Hematopoietic multipotent progenitor cell treated with erythropoietin and hydrocortisone succinate and interleukin-3 and kit ligand, for 17 days (in vitro differentiated cells): ENCODE data around the gene ANKRD10.

Source experiments
- DNase-seq: peaks from one replicate; pipeline ENCODE4 v3.0.0-alpha.2; 2015; ENCODE audit warnings: low spot score

ANKRD10 gene

DNA sequence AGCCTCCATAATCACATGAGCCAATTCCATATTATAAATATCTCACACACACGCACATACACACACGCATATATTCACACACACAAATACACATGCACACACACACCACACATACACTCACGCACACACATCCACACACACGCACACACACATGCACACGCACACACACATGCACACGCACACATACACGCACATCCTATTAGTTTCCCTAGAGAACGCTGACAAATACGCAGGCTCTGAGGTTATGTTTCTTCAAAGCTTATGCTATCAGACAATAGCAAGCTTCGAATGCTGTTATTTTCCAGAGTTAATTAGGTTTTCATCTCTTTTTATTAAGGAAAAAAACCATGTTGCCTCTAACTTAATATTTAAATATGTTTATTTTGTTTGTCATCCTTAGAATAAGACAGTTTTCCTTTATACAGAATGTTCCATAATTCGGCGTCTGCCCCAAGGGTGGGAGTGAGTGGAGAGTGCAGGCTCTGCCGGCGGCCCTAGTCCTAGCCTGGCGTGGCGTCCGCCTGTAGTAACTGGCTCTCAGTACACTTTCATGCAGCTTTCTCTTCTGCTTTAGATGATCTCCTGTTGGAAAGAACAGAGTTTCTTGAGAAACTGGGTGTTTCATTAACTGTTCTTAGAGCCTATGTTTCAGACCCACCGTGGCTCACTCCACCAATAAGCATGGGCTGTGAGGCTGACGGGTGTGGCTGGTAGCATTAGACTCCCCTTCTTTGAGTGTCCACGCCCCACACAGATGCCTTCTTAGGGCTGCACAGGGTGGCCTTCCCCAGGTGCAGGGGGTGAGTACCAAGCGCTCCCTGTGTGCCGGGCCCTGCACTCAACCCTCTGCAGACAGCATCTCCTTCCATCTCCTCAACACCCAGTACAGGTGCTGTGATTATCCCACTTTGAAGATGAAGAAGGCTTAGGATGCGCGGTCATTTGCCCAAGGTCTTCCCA lies 30.4 kb upstream of the ANKRD10 start:
- DNase-seq, result no peak

DNA sequence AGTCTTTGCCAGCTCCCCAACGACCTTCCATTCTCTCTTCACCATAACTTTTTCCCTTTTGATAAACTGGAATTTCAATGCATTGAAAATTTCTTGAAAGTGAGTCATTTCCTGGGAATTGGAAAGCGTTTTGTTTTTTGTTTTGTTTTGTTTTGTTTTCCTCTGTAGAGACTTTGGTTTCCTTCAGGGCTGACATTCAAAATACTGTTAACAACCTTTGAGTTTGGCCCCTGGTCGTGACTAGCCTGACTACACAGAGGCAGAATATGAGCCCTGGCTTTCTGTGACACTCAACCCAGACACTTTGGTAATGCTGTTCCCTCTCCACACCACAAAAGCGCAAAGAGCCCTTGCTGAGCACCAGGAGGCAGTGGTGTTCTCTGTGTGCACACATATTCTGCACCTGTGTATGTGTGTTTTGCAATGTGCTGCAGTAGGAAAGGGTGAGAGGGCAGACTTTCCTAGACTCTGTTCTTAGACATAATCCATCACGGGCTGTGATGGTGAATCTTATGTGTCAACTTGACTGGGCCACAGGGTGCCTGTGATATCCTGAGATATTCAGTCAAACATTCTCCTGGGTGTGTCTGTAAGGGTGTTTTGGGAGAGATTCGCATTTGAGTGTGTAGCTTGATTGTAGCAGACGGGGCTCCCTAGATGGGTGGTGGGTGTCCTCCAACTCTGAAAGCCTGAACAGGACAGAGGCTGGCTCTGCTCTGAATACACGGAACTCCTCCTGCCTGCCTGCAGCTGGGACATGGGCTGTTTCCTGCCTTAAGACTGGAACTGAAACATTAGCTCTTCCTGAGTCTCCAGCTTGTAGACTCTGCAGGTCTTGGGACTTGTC lies 29.5 kb upstream of the ANKRD10 start:
- DNase-seq, result no peak

DNA sequence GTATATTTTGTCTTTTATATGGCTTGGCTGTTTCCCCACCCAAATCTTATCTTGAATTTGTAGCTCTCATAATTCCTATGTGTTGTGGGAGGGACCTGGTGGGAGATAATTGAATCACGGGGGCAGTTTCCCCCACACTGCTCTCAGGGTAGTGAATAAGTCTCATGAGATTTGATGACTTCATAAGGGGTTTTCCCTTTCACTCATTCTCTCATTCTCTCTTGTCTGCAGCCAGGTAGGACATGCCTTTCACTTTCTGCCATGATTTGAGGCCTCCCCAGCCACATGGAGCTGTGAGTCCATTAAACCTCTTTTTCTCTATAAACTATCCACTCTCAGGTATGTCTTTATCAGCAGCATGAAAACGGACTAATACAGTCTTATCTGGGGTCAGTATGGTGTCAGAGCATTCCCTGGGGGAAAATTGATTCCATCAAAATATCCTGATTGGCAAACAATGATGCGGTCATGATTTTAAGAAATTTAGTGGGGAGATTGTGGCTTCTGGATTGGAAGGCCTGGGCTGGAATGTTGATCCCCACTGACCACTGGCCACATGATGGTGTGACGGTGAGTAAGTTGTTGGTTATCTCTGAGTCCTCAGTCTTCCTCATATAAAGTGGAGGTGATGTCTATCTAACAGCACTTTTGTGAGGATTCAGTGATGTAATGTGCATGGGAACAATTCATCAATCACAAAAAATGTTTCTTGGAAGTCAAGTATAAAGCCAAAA lies 27.5 kb upstream of the ANKRD10 start:
- no peak for DNase-seq

DNA sequence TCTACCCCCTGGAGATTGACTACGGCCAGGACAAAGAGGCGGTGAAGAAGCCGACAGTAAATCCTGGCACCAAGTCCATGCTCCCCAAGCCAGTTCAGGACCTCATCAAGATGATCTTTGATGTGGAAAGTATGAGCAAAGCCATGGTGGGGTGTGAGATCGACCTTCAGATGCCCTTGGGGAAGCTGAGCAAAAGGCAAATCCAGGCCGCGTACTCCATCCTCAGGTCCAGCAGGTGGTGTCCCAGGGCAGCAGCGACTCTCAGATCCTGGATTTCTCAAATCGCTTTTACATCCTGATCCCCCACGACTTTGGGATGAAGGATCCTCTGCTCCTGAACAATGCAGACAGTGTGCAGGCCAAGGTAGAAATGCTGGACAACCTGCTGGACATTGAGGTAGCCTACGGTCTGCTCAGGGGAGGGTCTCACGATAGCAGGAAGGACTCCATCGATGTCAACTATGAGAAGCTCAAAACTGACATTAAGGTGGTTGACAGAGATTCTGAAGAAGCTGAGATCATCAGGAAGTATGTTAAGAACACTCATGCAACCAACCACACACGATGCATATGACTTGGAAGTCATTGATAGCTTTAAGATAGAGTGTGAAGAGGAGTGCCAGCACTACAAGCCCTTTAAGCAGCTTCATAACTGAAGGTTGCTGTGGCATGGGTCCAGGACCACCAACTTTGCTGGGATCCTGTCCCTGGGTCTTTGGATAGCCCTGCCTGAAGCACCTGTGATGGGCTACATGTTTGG lies 24.0 kb upstream of the ANKRD10 start:
- no peak for DNase-seq

DNA sequence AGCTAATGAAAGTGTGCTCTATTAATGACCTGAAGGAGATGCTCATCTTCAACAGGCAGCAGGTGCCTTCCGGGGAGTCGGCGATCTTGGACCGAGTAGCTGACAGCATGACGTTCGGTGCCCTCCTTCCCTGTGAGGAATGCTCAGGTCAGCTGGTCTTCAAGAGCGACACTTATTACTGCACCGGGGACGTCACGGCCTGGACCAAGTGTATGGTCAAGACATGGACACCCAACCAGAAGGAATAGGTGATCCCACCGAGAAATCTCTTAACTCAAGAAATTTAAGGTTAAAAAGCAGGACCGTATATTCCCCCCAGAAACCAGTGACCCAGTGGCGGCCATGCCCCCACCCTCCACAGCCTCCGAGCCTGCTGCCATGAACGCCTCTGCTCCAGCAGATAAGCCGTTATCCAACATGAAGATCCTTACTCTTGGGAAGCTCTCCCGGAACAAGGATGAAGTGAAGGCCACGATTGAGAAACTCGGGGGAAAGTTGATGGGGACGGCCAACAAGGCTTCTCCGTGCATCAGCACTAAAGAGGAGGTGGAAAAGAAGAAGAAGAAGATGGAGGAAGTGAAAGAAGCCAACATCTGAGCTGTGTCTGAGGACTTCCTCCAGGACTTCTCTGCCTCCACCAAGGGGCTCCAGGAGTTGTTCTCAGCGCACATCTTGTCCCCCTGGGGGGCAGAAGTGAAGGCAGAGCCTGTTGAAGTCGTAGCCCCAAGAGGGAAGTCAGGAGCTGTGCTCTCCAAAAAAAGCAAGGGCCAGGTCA lies 22.8 kb upstream of the ANKRD10 start:
- DNase-seq, result no peak

DNA sequence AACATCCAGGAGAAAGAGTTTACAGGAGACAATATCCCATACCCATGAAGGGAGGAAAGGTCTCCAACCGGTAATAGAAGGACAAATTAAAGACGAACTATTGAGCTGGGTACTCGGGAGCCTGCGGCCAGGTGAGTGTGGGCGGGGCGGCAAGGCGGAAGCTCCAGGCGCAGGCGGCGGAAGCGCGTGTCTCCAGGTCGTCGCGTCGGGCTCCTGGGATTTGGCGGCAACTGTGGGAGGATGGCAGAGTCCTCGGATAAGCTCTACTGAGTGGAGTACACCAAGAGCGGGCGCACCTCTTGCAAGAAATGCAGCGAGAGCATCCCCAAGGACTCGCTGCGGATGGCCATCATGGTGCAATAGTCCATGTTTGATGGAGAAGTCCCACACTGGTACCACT lies 21.6 kb upstream of the ANKRD10 start:
- no peak for DNase-seq

DNA sequence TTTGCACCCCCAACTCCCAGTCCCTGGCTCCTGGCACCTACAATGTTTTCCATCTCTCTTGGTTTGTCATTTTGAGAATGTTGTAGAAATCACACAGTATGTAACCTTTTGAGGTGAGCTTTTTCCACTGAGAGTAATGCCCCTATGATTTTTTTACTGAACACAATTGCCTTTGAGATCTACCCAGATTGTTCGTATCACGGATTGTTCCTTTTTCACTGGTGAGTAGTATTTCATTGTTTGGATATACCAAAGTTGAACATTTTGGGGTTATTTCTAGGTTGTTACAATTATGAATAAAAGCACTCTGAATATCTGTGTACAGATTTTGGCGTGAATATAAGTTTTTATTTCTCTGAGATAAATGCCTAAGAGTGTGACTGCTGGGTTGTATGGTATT lies 17.7 kb upstream of the ANKRD10 start:
- no peak for DNase-seq

DNA sequence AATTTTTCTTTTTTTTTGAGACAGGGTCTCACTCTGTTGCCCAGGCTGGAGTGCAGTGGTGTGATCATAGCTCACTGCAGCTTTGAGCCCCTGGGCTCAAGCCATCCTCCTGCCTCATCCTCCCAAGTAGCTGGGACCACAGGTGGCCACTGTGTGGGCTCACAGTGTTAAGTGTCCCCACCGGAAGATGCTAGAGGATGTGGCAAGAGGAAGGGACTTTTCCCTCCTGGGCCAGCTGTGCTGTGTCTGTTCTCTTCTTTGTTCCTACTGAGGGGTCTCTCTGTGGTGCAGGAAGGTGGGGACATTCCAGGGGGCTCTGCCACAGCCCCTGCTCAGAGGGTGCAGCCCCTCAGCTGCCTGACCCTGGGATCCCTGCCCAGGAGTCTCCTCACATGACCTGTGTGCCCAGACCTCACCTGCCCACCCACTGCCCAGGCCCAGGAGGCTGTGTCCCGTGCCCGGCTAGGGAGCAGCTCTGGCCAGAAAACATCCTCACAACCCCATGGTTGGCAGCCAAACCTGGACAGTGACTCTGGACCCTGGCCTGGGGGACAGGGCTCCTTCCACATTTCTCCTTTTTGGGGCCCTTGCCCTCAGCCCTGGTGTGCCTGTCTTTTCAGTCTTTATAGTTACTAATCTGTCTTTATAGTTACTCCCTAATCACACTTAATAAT lies 14.4 kb upstream of the ANKRD10 start:
- no peak for DNase-seq

DNA sequence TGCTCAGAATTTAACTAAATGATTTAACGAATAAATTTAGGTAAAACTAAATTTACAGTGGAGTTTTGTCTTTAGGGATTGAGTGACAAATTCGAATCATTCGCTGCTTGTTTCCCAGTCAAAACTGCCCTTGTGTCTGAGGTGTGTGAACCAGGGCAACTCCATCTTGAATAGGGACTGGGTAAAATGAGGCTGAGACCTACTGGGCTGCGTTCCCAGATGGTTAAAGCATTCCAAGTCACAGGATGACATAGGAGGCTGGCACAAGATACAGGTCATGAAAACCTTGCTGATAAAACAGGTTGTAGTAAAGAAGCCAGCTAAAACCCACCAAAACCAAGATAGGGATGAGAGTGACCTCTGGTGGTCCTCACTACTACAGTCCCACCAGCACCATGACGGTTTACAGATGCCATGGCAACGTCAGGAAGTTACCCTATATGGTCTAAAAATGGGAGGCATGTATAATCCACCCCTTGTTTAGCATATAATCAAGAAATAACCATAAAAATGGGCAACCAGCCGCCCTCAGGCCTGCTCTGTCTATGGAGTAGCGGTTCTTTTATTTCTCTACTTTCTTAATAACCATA lies 10.2 kb upstream of the ANKRD10 start:
- no peak for DNase-seq

DNA sequence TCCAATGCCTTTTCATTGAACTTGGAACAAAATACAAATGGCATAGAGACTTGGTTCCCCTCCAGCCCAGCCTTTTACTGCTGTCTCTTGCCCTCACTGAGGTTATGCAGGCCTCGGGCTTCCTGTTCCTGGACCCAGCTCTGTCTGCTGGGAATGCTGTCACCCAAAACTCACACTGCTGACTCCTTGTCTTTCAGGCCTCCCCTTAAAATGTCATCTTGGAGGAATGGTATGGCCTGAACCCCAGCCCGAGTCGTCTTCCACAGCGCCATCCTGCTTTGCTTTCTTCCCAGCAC lies 9.7 kb upstream of the ANKRD10 start:
- DNase-seq, result no peak

DNA sequence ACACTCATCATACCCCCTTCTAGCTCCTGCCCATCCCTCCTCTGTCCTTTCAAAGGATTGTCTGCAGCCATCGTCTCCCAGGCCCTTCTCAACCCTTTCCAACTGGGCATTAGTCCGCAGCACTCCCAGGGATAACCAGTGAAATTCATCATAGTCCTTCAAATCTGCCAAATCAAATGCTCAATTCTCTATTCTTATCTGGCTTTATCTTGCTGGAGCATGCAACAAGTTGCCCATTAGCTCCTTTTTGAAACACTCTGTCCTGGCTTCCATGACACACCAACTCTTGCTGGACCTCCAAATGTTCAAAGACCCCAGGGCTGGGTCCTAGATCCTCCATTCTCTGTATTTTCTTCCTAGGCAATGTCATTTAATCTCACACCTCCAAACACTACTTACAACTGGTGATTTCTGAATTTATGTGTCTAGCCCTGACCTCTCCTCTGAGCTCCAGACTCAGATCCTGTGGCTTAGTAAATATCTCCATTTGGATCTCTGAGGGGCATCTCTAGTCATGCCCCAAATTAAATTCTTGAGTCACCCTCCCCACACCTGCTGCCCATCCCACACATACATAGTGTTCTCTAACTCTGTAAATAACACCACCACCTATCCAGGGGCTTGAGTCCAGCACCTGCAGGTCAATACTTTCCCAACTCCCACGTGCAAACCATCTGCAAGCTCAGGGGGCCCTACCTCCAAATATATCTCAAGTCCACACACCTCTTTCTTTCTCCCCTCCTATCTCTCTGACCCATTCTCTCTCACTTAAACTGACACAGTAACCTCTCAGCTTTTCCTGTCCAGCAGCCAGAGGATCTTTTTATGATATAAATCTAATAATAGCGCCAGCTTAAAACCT lies 9.1 kb upstream of the ANKRD10 start:
- DNase-seq, result no peak

DNA sequence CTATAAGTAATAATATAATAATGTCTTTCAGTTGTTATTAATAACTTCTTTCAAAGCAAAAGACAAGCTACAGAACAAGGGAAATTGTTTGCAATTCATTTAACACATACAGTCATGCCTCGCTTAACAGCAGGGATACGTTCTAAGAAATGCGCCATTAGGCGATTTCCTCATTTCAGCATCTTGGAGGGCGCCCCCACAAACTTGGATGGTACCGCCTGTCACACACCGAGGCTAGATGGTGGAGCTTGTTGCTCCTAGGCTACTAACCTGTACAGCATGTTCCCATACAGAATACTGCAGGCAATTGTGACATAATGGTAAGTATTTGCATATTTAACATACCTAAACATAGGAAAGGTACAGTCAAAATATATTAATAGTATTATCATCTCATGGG lies 8.2 kb upstream of the ANKRD10 start:
- DNase-seq, result no peak

DNA sequence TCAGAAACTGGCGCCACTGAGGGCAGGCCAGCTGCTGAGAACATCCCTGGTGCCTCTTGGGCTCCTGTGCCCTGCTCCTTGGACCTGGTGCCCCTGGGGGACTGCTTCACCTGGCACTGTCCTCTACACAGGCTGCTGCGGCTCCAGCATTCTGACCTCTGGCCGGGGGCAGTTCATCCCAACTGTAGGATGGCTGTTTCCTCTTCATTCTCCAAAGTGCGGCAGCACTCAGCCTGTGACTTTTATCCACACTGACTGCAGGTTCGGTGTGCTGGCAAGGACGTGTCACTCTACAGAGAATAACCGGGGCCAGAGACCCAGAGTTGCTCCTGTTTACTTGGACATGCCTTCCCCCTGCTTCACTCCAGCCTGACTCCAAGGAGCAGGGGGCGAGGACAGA lies 7.6 kb upstream of the ANKRD10 start:
- no peak for DNase-seq

DNA sequence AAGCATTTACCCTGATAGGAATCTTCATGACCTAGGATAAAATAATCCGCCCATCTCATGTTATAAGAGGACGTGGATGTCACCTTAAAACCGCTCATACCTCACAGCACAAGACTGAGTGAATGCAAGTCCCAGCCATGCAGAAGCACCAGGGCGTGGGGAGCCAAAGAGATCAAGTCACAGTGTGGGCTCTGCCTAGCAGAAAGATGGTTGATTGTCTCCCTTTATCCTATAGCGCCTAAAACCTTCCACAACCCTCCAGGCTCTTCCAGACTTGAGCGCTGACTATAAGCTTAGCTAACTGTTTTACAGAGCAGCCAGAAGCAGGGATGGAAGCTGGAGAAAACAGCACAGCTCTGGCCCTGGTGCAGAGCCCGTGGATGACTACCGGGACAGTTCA lies 6.8 kb upstream of the ANKRD10 start:
- DNase-seq, result no peak

DNA sequence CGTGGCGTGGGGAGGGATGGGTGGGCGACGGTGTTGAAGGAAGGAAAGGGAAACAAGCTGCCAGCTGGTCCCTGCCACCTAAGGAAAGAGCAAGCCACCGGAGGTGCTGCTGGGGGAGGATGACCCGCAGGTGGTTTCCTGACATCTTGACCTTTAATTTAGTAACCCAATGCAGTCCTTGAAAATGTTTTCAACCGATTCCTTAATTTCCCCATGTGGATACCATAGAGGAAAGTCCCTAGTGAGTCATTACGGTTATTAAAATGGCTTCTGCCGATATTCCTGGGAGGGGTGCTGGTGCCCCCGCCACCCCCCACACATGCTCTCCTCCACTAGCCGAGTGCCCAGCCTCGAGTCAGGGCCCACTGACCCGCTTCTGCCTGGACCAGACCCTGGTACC lies 6.3 kb upstream of the ANKRD10 start:
- DNase-seq, result no peak

DNA sequence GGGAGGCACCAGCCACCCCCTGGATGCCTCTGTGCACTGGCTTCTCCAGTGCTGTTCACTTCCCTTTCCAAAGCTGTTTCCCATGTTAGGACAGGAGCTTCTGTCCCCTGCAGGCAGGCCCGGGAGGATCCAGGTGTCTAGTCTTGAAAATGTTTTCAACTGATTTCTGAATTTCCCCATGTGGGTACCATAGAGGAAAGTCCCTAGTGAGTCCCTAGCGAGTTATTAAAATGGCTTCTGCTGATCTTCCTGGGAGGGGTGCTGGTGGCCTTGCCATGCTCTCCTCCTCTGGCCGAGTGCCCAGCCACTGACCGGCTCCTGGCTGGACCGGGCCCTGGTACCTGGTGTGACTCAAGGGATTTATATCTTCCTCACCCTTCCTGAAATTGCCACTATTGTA lies 5.2 kb upstream of the ANKRD10 start:
- no peak for DNase-seq

DNA sequence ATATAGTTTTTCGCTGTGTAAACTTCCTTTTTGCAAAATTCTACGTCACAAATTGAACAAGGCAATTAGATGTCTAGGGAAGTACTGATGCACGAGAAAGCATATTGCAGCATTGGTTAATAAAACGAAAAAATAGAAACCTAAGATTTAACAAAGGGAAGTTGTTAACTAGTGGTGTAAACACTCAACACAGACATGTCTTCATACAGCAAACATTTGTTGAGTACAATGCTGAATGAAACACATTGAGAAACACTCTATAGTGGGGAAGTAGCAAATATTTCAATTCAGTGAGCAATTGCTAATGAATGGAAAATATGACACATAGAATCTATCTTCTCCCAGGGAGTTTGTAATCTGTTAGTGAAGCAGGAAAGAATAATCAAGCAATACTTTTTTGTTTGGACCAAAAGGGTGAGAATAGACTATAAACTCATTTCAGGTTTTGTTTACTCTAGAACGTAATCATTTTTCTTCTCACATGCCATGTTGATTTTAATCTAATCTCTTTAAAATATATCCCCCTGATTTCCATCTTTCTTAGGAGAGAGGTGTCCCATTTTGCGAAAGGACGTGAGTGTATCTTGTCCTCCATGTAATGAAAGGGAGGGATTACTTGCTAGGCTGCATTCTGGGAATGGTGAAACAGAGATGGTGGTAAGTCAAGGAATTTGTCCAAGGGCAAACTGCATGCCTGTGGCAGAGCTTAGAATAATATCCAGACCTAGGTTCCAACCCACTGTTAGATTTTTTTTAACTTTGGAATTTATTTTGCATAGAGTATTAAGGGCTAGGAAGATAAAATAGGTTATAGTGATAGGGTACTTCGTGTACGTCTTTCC lies 1.7 kb upstream of the ANKRD10 start:
- DNase-seq, result peak; percentile 16

DNA sequence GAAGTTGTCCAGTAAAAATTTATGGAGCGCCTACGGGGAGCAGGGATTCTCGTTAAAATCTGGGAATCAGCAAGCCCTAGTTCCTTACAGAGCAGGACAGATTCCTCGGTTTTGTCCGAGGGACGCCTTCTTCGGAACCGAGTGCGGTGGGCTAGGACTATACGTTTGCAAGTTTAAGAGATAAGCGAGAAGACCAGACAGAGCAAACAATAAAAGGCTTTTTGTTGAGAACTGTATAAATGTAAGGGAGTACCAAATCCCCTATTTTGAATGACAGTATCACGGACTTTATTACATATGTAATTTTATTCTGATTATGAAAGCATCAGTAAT lies 971 bp upstream of the ANKRD10 start:
- DNase-seq, result no peak
